GM04504 (cell line): ENCODE results near the gene ELOVL7.
"Not testable (repeated sequence)": the region's sequence is repeated elsewhere in the genome, so short reads cannot be mapped to it uniquely, and the experiment has no call there.

Source experiments
- DNase-seq: peaks from one replicate; pipeline ENCODE4 v3.0.0-alpha.2; 2012; ENCODE audit warnings: low read depth

ELOVL7 gene

GRCh38 chr5:60843936-60844905 is at the start of gene ELOVL7:
ELOVL7 (minus strand) TSS chr5:60844269; CDS start chr5:60787397, 56,872 bp downstream.
- DNase-seq: no peak

- no peak for DNase-seq
Measured at GRCh38 chr5:60893521-60893920, 49.5 kb upstream of the ELOVL7 start.

- DNase-seq: no peak
Measured at GRCh38 chr5:60891667-60892066, 47.6 kb upstream of the ELOVL7 start.

DNA sequence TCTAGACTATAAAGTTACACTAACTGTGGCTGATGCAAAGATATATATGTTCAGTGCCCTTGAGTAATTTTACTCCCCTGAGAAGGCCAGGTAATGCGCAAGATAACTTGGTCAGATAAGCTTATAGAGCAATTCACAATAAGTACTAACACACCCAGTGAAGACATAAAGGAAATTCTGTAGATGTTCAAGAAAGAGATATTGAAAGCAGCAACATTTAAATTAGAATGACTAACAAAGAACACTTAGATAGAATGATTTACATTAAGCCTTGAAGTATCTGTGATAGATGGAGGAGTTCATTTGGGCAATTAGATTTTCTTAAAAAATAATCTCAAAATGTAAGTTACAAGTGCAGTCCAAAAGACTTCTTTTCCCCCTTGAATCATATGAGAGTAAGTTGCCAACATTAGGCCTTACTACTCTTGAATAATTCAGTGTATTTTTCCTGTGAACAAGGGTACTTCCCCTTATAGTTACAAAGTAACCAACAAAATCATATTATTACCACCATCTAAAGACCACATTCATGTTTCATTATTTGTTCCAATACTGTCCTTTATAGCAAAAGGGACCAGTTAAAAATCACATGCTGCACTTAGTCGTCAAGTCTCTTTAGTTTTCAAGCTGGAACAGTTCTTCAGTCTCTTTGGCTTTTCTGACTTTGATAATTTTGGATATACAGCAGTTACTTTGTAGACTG is 44.4 kb upstream of the ELOVL7 start:
- no peak for DNase-seq

GRCh38 chr5:60887746-60888145 is 43.7 kb upstream of the ELOVL7 start:
- no peak for DNase-seq

GRCh38 chr5:60887096-60887495 is 43.0 kb upstream of the ELOVL7 start:
- no peak for DNase-seq

GRCh38 chr5:60886158-60886557 is 42.1 kb upstream of the ELOVL7 start:
- DNase-seq: no peak

DNA sequence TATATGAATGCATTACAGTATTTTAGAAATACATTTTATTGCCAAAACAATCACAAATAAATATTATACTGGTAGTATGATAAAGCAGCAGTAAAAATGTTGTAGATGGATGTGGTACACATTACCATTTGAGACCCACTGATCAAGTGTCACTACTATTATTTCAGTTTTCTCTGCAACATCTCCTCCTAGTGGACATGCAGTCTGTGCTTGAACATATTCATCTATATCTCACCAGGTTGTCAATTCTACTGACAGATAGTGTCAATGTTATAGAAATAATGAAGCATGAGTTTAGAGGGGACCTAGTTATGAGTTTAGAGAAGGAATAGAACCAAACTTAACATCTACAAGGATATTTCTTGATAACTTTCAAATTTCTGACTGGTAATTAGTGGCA is 39.2 kb upstream of the ELOVL7 start:
- DNase-seq: no peak

DNA sequence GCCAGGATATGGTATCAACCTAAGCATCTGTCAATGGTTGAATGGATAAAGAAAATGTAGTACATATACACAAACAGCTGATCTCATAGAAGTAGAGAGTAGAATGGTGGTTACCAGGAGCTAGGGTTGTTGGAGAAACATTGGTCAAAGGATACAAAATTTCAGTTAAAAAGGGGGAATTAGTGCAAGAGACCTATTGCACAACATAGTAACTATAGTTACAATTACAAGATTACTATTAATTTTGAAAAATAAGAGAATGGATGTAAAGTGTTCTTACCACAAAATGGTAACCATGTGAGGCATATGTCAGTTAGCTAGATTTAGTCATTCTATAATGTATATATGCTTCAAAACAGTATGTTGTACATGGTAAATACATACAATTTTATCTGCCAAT is 28.8 kb upstream of the ELOVL7 start:
- no peak for DNase-seq

GRCh38 chr5:60870857-60871256 is 26.8 kb upstream of the ELOVL7 start:
- no peak for DNase-seq

DNA sequence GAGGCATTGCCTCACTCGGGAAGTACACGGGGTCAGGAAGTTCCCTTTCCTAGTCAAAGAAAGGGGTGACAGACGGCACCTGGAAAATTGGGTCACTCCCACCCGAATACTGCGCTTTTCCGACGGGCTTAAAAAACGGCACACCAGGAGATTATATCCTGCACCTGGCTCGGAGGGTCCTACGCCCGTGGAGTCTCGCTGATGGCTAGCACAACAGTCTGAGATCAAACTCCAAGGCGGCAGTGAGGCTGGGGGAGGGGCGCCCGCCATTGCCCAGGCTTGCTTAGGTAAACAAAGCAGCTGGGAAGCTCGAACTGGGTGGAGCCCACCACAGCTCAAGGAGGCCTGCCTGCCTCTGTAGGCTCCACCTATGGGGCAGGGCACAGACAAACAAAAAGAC is 16.5 kb upstream of the ELOVL7 start:
- DNase-seq: not testable (repeated sequence)

- DNase-seq: no peak
Measured at GRCh38 chr5:60856066-60856465, 12.0 kb upstream of the ELOVL7 start.

DNA sequence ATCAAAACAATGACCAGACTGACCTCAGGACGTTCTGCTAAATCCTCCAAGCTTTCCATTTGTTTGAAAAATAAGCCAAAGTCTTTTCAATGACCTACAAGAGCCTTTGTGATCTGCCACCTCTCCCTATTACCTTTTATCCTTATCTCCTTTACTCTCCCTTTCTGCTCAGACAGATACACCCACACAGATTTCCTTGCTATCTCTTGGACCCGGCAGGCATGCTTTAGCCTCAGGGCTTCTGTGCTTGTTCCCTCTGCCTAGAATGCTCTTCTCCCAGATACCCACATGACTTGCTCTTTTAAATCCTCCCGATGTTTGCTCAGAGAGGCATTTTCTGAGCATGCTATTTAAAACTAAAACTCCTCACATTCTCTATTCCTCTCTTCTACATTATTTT is 8.9 kb upstream of the ELOVL7 start:
- no peak for DNase-seq

DNA sequence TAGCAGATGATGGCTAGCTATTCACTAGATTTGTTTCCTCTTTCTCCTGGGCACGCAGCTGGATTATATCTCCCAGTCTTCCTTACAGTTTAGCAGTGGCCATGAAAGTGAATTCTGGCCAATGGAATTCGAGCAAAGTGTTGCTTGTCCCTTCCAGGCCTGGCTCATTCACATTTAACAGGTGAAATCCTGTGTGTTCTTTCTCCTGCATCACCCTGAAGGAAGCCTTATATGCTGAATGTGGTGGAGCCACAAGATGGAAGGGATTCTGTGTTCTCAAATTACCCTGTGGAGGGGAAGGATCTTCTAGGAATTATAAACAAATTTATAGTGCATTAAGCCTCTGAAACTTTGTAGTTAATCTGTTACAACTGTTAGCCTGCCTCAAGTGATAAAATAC is 8.2 kb upstream of the ELOVL7 start:
- DNase-seq: no peak

DNA sequence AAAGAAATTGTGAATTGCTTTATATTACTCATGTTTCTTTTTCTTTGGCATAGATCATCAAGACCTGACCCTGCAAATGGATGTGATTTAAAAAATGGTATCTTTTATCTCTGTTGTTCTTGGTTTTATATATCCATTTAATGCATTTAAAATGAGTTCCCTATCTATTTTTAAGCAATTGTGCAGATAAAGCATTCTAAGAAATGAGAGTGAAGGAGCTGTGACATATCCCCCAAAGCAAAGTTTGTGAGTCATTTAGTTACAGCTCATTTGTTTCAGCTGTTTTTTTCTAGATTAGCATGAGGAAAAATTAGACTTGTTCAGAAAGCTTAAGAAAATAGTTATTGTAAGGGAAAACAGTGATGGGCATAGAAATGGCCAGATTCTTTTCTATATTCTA is 7.6 kb upstream of the ELOVL7 start:
- no peak for DNase-seq

- DNase-seq: no peak
Measured at GRCh38 chr5:60846298-60846697, 2.2 kb upstream of the ELOVL7 start.

DNA sequence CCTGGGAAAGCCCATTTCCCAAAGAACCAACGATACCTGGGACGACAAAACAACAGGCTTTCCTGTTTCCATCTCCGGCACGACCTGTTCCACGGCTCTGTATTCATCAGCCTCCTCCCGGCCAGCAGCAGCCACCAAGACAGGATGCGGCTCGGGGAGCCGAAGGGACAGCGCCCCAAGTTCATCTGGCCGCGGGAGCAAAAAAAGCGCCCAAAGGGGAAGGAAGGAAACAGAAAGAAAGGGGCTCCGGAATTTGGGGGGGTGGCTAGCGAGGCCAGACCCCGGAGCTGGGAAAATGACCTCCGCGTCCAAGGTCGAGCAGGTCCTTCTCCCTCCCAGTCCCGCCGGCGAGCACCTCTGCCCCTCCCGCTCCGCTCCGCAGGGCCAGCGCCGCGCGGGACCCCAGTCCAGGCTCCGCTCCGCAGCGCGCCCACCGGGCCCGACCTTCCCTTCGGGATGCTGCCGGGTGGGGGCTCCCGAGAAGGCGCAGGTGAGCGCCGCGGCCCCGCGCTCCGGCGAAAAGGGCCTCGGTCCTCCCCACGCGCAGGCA is 608 bp downstream of the ELOVL7 start:
- DNase-seq: no peak

- DNase-seq: no peak
Measured at GRCh38 chr5:60842871-60843385, 1.1 kb downstream of the ELOVL7 start.

GRCh38 chr5:60841361-60841760 is 2.7 kb downstream of the ELOVL7 start:
- DNase-seq: no peak

GRCh38 chr5:60836131-60836530 is 7.9 kb downstream of the ELOVL7 start:
- DNase-seq: no peak

- DNase-seq: no peak
Measured at GRCh38 chr5:60835554-60835953, 8.5 kb downstream of the ELOVL7 start.

GRCh38 chr5:60833520-60833919 is 10.5 kb downstream of the ELOVL7 start:
- no peak for DNase-seq
